Measurements from ENCODE around the gene TBC1D10A. TPM values are rescaled to one million over a fixed set of nuclear protein-coding genes. Genes with fewer than 3 reads are reported as not detected.

TBC1D10A gene
- total RNA-seq, 1 experiment from 2014 or later = 11.1 TPM

DNA sequence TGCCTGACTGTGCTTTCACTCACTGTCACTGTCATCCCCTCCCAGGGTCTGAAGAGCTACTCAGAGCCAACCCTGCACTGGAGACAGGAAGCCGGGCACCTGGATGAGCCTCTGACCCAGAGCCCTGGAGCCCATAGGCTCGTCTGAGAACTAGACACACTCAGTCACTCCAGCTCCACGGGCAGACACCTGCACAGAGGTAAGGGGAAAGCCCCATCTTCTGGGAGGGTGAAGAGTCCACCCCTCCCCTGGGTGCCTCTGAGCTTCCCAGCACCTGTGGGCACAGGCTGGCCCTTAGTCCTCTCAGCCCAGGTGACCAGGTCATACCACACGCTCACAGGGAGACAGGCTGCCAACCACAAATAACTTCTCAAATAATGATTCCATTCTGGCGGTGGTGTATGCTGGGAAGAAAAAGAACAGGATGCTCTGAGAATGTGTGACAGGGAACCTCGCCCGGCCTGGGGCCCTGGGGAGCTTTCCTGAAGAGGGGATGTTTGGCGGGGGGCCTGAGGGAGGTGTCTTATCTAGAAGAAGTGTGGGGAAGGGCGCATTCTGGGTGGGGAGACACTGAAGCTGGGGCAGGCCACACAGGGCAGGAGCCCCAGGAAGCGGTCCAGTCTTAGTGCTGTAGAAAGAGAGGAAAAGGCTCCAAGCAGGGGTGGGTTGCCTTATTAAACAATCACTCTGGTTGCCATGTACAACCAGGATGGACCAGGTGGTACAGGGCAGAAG, 35.3 kb upstream of the TBC1D10A start:
- no peaks in the 10 kb centered on the region for H3K36me3 Mint-ChIP-seq
- H3K4me3 Mint-ChIP-seq = no peak overlapping the region
- no peak for TF ChIP-seq ZNF138 (CRISPR knock-in tag; conservative IDR thresholded peaks at IDR 0.05)
- TF ChIP-seq, protein P1, sequence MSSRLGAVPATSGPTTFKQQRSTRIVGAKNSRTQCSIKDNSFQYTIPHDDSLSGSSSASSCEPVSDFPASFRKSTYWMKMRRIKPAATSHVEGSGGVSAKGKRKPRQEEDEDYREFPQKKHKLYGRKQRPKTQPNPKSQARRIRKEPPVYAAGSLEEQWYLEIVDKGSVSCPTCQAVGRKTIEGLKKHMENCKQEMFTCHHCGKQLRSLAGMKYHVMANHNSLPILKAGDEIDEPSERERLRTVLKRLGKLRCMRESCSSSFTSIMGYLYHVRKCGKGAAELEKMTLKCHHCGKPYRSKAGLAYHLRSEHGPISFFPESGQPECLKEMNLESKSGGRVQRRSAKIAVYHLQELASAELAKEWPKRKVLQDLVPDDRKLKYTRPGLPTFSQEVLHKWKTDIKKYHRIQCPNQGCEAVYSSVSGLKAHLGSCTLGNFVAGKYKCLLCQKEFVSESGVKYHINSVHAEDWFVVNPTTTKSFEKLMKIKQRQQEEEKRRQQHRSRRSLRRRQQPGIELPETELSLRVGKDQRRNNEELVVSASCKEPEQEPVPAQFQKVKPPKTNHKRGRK (CRISPR knock-in tag; IDR thresholded peaks at IDR 0.05; ENCODE audit: borderline replicate concordance) = no peak
- TF ChIP-seq, protein P2, sequence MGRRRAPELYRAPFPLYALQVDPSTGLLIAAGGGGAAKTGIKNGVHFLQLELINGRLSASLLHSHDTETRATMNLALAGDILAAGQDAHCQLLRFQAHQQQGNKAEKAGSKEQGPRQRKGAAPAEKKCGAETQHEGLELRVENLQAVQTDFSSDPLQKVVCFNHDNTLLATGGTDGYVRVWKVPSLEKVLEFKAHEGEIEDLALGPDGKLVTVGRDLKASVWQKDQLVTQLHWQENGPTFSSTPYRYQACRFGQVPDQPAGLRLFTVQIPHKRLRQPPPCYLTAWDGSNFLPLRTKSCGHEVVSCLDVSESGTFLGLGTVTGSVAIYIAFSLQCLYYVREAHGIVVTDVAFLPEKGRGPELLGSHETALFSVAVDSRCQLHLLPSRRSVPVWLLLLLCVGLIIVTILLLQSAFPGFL (CRISPR knock-in tag; IDR thresholded peaks at IDR 0.05; ENCODE audit: borderline replicate concordance) = no peak
- no peak for TF ChIP-seq TEAD1 (CRISPR knock-in tag; IDR thresholded peaks at IDR 0.05)
- no peaks in the 10 kb centered on the region for H3K9me3 Mint-ChIP-seq
- DNase-seq (ENCODE audit: low spot score) (no peak), ATAC-seq (peak; percentile 12; the same call in 1 of the 2 replicates)
- peaks cover 25% of the 10 kb centered on the region for H3K4me1 Mint-ChIP-seq
- peak overlapping the region; percentile 75 for H3K27ac Mint-ChIP-seq
- ChIA-PET CTCF (interaction anchor here (0.5 to 2.4 kb wide), 7 partner anchors 13 to 81 kb away, joined by 3 to 17 read pairs (median 5); partner anchors contain the start of genes CASTOR1 and RNF215), POLR2A (interaction anchor here (0.6 kb wide), 1 partner anchor 78 kb away, joined by 4 read pairs; no protein-coding TSS in a partner anchor)
- no peaks in the 10 kb centered on the region for H3K27me3 Mint-ChIP-seq (ENCODE audit: low read depth)

DNA sequence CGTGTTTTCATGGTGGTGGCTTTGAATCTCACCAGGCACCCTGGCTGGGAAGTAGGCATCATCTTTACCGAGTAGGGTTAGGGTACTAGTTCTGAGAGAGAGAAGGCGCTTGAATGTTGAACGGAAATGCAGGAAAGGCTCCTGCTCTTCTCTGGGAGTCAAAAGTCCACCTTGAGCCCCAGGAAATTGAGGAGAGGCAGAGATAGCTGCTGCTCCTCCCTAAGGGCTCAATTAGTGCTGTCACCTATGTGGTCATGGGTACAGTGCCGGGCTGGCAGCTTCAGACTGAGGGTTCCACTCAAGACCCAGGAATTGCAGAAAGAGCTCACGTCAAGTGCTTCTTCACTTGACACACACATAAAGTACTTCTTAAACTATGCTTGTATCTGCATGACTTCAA, 31.8 kb upstream of the TBC1D10A start:
- ChIA-PET POLR2A (no interaction called here), CTCF (interaction anchor here (0.7 to 3.6 kb wide), 5 partner anchors 16 to 102 kb away, joined by 3 to 25 read pairs (median 6); partner anchors contain the start of genes CASTOR1, MTFP1 and RNF215)
- Mint-ChIP-seq H3K9me3 (no peaks in the 10 kb centered on the region), H3K27ac (0 out of 2 replicates have a peak overlapping the region, but pooled peaks have one; percentile 94), H3K4me1 (peaks cover 37% of the 10 kb centered on the region), H3K36me3 (peaks cover 9% of the 10 kb centered on the region), H3K4me3 (peak overlapping the region; percentile 95; the same call in 1 of the 2 replicates), H3K27me3 (ENCODE audit: low read depth) (no peaks in the 10 kb centered on the region)
- ATAC-seq (no peak), DNase-seq (ENCODE audit: low spot score) (no peak)
- TF ChIP-seq CREM (CRISPR knock-in tag; IDR thresholded peaks at IDR 0.05) (no peak), ETV6 (CRISPR knock-in tag; IDR thresholded peaks at IDR 0.05) (no peak), ZNF219 (CRISPR knock-in tag; IDR thresholded peaks at IDR 0.05; ENCODE audit: borderline replicate concordance) (no peak), TP53 (CRISPR knock-in tag; IDR thresholded peaks at IDR 0.05) (no peak), JUN (CRISPR knock-in tag; IDR thresholded peaks at IDR 0.05) (no peak)
- TF ChIP-seq, protein P3, sequence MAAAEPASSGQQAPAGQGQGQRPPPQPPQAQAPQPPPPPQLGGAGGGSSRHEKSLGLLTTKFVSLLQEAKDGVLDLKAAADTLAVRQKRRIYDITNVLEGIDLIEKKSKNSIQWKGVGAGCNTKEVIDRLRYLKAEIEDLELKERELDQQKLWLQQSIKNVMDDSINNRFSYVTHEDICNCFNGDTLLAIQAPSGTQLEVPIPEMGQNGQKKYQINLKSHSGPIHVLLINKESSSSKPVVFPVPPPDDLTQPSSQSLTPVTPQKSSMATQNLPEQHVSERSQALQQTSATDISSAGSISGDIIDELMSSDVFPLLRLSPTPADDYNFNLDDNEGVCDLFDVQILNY (CRISPR knock-in tag; IDR thresholded peaks at IDR 0.05) = no peak
- TF ChIP-seq, protein P4, sequence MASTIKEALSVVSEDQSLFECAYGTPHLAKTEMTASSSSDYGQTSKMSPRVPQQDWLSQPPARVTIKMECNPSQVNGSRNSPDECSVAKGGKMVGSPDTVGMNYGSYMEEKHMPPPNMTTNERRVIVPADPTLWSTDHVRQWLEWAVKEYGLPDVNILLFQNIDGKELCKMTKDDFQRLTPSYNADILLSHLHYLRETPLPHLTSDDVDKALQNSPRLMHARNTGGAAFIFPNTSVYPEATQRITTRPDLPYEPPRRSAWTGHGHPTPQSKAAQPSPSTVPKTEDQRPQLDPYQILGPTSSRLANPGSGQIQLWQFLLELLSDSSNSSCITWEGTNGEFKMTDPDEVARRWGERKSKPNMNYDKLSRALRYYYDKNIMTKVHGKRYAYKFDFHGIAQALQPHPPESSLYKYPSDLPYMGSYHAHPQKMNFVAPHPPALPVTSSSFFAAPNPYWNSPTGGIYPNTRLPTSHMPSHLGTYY (CRISPR knock-in tag; IDR thresholded peaks at IDR 0.05) = no peak

DNA sequence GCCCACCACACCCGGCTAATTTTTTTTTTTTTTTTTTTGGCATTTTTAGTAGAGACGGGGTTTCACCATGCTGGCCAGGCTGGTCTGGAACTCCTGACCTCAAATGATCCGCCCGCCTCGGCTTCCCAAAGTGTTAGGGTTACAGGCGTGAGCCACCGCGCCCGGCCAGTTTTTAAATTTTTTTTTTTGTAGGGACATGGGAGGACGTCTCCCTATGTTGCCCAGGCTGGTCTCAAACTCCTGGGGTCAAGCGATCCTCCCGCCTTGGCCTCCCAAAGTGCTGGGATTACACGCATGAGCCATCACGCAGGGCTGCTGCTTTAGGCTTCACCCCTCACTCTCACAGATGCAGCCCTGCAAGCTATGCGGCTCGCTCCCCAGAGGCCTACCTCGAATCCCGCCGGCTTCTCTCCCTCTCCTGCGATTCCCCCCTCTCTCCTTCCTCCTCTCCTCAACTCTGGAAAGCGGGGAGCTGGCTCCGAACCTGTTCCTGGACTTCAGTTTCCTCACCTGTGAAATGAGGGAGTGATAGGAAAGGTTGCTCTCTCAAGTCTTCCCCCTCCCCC, 31.0 kb upstream of the TBC1D10A start:
- DNase-seq (ENCODE audit: low spot score) = no peak
- Mint-ChIP-seq H3K4me1 (peaks cover 30% of the 10 kb centered on the region), H3K4me3 (peak overlapping the region; percentile 95), H3K36me3 (peaks cover 13% of the 10 kb centered on the region), H3K9me3 (no peaks in the 10 kb centered on the region), H3K27ac (peak overlapping the region; percentile 94; the same call in 1 of the 2 replicates), H3K27me3 (ENCODE audit: low read depth) (no peaks in the 10 kb centered on the region)
- no peak for ATAC-seq
- TF ChIP-seq FOXJ3 (CRISPR knock-in tag; IDR thresholded peaks at IDR 0.05; ENCODE audit: borderline replicate concordance) (no peak), TEAD1 (CRISPR knock-in tag; IDR thresholded peaks at IDR 0.05) (no peak), ZNF396 (CRISPR knock-in tag; IDR thresholded peaks at IDR 0.05; ENCODE audit: borderline replicate concordance) (no peak), FOXK1 (CRISPR knock-in tag; IDR thresholded peaks at IDR 0.05) (no peak), GRHL2 (CRISPR knock-in tag; IDR thresholded peaks at IDR 0.05; ENCODE audit: insufficient replicate concordance, severe bottlenecking) (no peak), SP1 (CRISPR knock-in tag; conservative IDR thresholded peaks at IDR 0.05) (no peak)
- TF ChIP-seq, protein P5, sequence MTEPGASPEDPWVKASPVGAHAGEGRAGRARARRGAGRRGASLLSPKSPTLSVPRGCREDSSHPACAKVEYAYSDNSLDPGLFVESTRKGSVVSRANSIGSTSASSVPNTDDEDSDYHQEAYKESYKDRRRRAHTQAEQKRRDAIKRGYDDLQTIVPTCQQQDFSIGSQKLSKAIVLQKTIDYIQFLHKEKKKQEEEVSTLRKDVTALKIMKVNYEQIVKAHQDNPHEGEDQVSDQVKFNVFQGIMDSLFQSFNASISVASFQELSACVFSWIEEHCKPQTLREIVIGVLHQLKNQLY (CRISPR knock-in tag; IDR thresholded peaks at IDR 0.05) = no peak
- ChIA-PET POLR2A (interaction anchor here (1.4 to 1.7 kb wide), 3 partner anchors 39 to 69 kb away, joined by 6 to 19 read pairs (median 11); partner anchors contain the start of genes CASTOR1 and SEC14L2), CTCF (interaction anchor here (0.7 to 3.6 kb wide), 8 partner anchors 17 to 73 kb away, joined by 3 to 25 read pairs (median 5); partner anchors contain the start of genes CASTOR1, MTFP1, RNF215 and SEC14L2)
